ENCODE results near the gene CCDC102B.
"Not testable (repeated sequence)": the region's sequence is repeated elsewhere in the genome, so short reads cannot be mapped to it uniquely, and the experiment has no call there.

Gene CCDC102B

GRCh38 chr18:68830256-68831045, 32.6 kb downstream of the CCDC102B start:
- no peak for DNase-seq (ENCODE audit: low read depth in 2 of 2)

GRCh38 chr18:68833756-68834155, 35.9 kb downstream of the CCDC102B start:
- no peak for DNase-seq (ENCODE audit: low read depth in 2 of 2)

- DNase-seq (ENCODE audit: low read depth in 2 of 2) = no peak
These were observed 40.0 kb downstream of the CCDC102B start for GRCh38 chr18:68837665-68838451.

GRCh38 chr18:68839701-68840100, 41.8 kb downstream of the CCDC102B start:
- no peak for DNase-seq (ENCODE audit: low read depth in 2 of 2)

GRCh38 chr18:68840554-68841263, 42.8 kb downstream of the CCDC102B start:
- DNase-seq (ENCODE audit: low read depth in 2 of 2) = no peak

GRCh38 chr18:68841301-68841700, 43.4 kb downstream of the CCDC102B start:
- no peak for DNase-seq (ENCODE audit: low read depth in 2 of 2)

GRCh38 chr18:68842951-68843350, 45.1 kb downstream of the CCDC102B start:
- DNase-seq (ENCODE audit: low read depth in 2 of 2) = no peak

- DNase-seq (ENCODE audit: low read depth in 2 of 2) = no peak
These were observed 45.7 kb downstream of the CCDC102B start for GRCh38 chr18:68843473-68844089.

GRCh38 chr18:68847219-68847837, 49.4 kb downstream of the CCDC102B start:
- no peak for DNase-seq (ENCODE audit: low read depth in 2 of 2)

- DNase-seq (ENCODE audit: low read depth in 2 of 2) = no peak
These were observed 50.4 kb downstream of the CCDC102B start for GRCh38 chr18:68848242-68848641.

GRCh38 chr18:68854786-68855391, 57.0 kb downstream of the CCDC102B start:
- DNase-seq (ENCODE audit: low read depth in 2 of 2) = no peak

- no peak for DNase-seq (ENCODE audit: low read depth in 2 of 2)
These were observed 57.6 kb downstream of the CCDC102B start for GRCh38 chr18:68855491-68855890.

GRCh38 chr18:68861365-68861764, 63.5 kb downstream of the CCDC102B start:
- DNase-seq (ENCODE audit: low read depth in 2 of 2) = no peak

- DNase-seq (ENCODE audit: low read depth in 2 of 2) = no peak
These were observed 67.1 kb downstream of the CCDC102B start for GRCh38 chr18:68865021-68865420.

- DNase-seq (ENCODE audit: low read depth in 2 of 2) = no peak
These were observed 67.6 kb downstream of the CCDC102B start for GRCh38 chr18:68865503-68865902.

- DNase-seq (ENCODE audit: low read depth in 2 of 2) = no peak
These were observed 75.1 kb downstream of the CCDC102B start for GRCh38 chr18:68873003-68873402.

GRCh38 chr18:68874361-68874760, 76.5 kb downstream of the CCDC102B start:
- no peak for DNase-seq (ENCODE audit: low read depth in 2 of 2)

- not testable (repeated sequence) for DNase-seq (ENCODE audit: low read depth in 2 of 2)
These were observed 82.1 kb downstream of the CCDC102B start for GRCh38 chr18:68879947-68880346.

GRCh38 chr18:68887410-68887809, 89.5 kb downstream of the CCDC102B start:
- no peak for DNase-seq (ENCODE audit: low read depth in 2 of 2)

GRCh38 chr18:68893354-68893753, 95.5 kb downstream of the CCDC102B start:
- DNase-seq (ENCODE audit: low read depth in 2 of 2) = no peak

- no peak for DNase-seq (ENCODE audit: low read depth in 2 of 2)
These were observed 99.4 kb downstream of the CCDC102B start for GRCh38 chr18:68897286-68897685.
